Activated CD8-positive, alpha-beta memory T cell treated with anti-CD3 and anti-CD28 coated beads, Interleukin-2, amount 50 U/mL, for 24 hours (primary cell): ENCODE results near the gene FLOT2.
"Not testable (repeated sequence)": the region's sequence is repeated elsewhere in the genome, so short reads cannot be mapped to it uniquely, and the experiment has no call there.

Experiments
- DNase-seq: peaks from one replicate; pipeline ENCODE4 v3.0.0-alpha.2; 2020; ENCODE audit errors: extremely low read depth

FLOT2 gene

GRCh38 chr17:28873839-28874238 lies 23.7 kb downstream of the FLOT2 start:
- no peak for DNase-seq

- no peak for DNase-seq
Measured at GRCh38 chr17:28871056-28871579, 26.4 kb downstream of the FLOT2 start.

- no peak for DNase-seq
Measured at GRCh38 chr17:28867276-28867675, 30.3 kb downstream of the FLOT2 start.

- no peak for DNase-seq
Measured at GRCh38 chr17:28865946-28866752, 31.4 kb downstream of the FLOT2 start.

GRCh38 chr17:28864991-28865849 lies 32.3 kb downstream of the FLOT2 start:
- no peak for DNase-seq

- no peak for DNase-seq
Measured at GRCh38 chr17:28863953-28864352, 33.6 kb downstream of the FLOT2 start.

GRCh38 chr17:28862561-28862960 lies 35.0 kb downstream of the FLOT2 start:
- no peak for DNase-seq

GRCh38 chr17:28861393-28862203 lies 35.9 kb downstream of the FLOT2 start:
- DNase-seq: no peak

- DNase-seq: no peak
Measured at GRCh38 chr17:28860363-28860808, 37.1 kb downstream of the FLOT2 start.

GRCh38 chr17:28858801-28859355 lies 38.7 kb downstream of the FLOT2 start:
- DNase-seq: no peak

- DNase-seq: no peak
Measured at GRCh38 chr17:28857905-28858800, 39.4 kb downstream of the FLOT2 start.

GRCh38 chr17:28856028-28856574 lies 41.4 kb downstream of the FLOT2 start:
- no peak for DNase-seq

- DNase-seq: no peak
Measured at GRCh38 chr17:28855336-28855679, 42.2 kb downstream of the FLOT2 start.

GRCh38 chr17:28854457-28855335 lies 42.8 kb downstream of the FLOT2 start, which contains the start of gene ERAL1:
ERAL1 (plus strand) TSS chr17:28855016; CDS start chr17:28855035, 19 bp downstream.
- DNase-seq: peak; percentile 68

- no peak for DNase-seq
Measured at GRCh38 chr17:28853295-28853694, 44.2 kb downstream of the FLOT2 start.

GRCh38 chr17:28849281-28849680 lies 48.3 kb downstream of the FLOT2 start:
- DNase-seq: no peak

- DNase-seq: peak; percentile 21
Measured at GRCh38 chr17:28848667-28849066, 48.9 kb downstream of the FLOT2 start.

- not testable (repeated sequence) for DNase-seq
Measured at GRCh38 chr17:28846699-28847098, 50.8 kb downstream of the FLOT2 start.

- DNase-seq: no peak
Measured at GRCh38 chr17:28846231-28846630, 51.3 kb downstream of the FLOT2 start.
